ENCODE measurements around the gene SMPD2.
A peak's percentile ranks its signal among the peaks of the same experiment; 100 is the strongest.

SMPD2 gene

GRCh38 chr6:109457562-109457996 is 17.1 kb downstream of the SMPD2 start:
- no peaks in the 10 kb centered on the region for H3K9me3 ChIP-seq (ENCODE audit: control insufficient read depth, insufficient read depth, low read depth, low read length)
- H3K4me1 ChIP-seq (ENCODE audit: control insufficient read depth, insufficient read depth, low read length): no peaks in the 10 kb centered on the region
- CTCF ChIA-PET: interaction anchor here (1.0 to 1.4 kb wide), 3 partner anchors 10 to 270 kb away, joined by 3 to 4 read pairs (median 3); partner anchors contain the start of gene CD164
- POLR2A ChIA-PET: interaction anchor here (5.2 kb wide), 1 partner anchor 13 kb away, joined by 39 read pairs; no protein-coding TSS in a partner anchor
- no peak overlapping the region for H3K27ac ChIP-seq (ENCODE audit: extremely low read depth, low read depth, low read length)
- H3K4me3 ChIP-seq (ENCODE audit: low read depth, low read length): no peak overlapping the region
- peaks cover 4 to 27% of the 10 kb centered on the region in 2 experiments; a peak in 2 of 3 replicates for H3K36me3 ChIP-seq (ENCODE audit: control insufficient read depth in 2 of 2, insufficient read depth in 1 of 2, low read length in 2 of 2)
- TF ChIP-seq WT1 (tag by site-specific recombination; IDR thresholded peaks at IDR 0.05) (no peak), KLF16 (tag by site-specific recombination; IDR thresholded peaks at IDR 0.05) (no peak), ZNF521 (tag by site-specific recombination; IDR thresholded peaks at IDR 0.05) (no peak), ZNF138 (tag by site-specific recombination; IDR thresholded peaks at IDR 0.05; ENCODE audit: borderline replicate concordance) (no peak), ZNF510 (tag by site-specific recombination; IDR thresholded peaks at IDR 0.05; ENCODE audit: insufficient replicate concordance) (no peak), ZNF146 (tag by site-specific recombination; IDR thresholded peaks at IDR 0.05) (no peak), ZNF2 (tag by site-specific recombination; IDR thresholded peaks at IDR 0.05) (no peak), ZBTB8A (tag by site-specific recombination; IDR thresholded peaks at IDR 0.05) (0 out of 2 replicates have a peak, but pooled peaks have one; percentile 11), KLF7 (tag by site-specific recombination; IDR thresholded peaks at IDR 0.05; ENCODE audit: borderline replicate concordance) (no peak), ZNF488 (tag by site-specific recombination; IDR thresholded peaks at IDR 0.05) (no peak), MYNN (tag by site-specific recombination; IDR thresholded peaks at IDR 0.05; ENCODE audit: borderline replicate concordance) (no peak), ZNF585B (tag by site-specific recombination; IDR thresholded peaks at IDR 0.05) (no peak), ZNF335 (tag by site-specific recombination; conservative IDR thresholded peaks at IDR 0.05) (no peak), REPIN1 (tag by site-specific recombination; IDR thresholded peaks at IDR 0.05; ENCODE audit: low read depth) (no peak), KLF10 (tag by site-specific recombination; IDR thresholded peaks at IDR 0.05) (no peak), SP7 (tag by site-specific recombination; IDR thresholded peaks at IDR 0.05) (no peak), TCF7L2 (IDR thresholded peaks at IDR 0.05; ENCODE audit: borderline replicate concordance, low read depth, low read length) (no peak), ZNF324 (tag by site-specific recombination; IDR thresholded peaks at IDR 0.05) (no peak), ZNF174 (tag by site-specific recombination; IDR thresholded peaks at IDR 0.05) (no peak), SP2 (tag by site-specific recombination; IDR thresholded peaks at IDR 0.05) (no peak), ZNF548 (tag by site-specific recombination; IDR thresholded peaks at IDR 0.05) (no peak), OSR2 (tag by site-specific recombination; IDR thresholded peaks at IDR 0.05) (peak; percentile 27; the same call in 1 of the 2 replicates), ZNF37A (tag by site-specific recombination; IDR thresholded peaks at IDR 0.05) (no peak), PRDM6 (tag by site-specific recombination; IDR thresholded peaks at IDR 0.05) (0 out of 2 replicates have a peak, but pooled peaks have one; percentile 16), PRDM10 (tag by site-specific recombination; IDR thresholded peaks at IDR 0.05) (no peak), REST (tag by site-specific recombination; IDR thresholded peaks at IDR 0.05) (no peak), ZNF600 (tag by site-specific recombination; IDR thresholded peaks at IDR 0.05) (peak; percentile 42; the same call in 1 of the 2 replicates), KLF8 (tag by site-specific recombination; IDR thresholded peaks at IDR 0.05) (no peak)
- TF ChIP-seq, protein P1, sequence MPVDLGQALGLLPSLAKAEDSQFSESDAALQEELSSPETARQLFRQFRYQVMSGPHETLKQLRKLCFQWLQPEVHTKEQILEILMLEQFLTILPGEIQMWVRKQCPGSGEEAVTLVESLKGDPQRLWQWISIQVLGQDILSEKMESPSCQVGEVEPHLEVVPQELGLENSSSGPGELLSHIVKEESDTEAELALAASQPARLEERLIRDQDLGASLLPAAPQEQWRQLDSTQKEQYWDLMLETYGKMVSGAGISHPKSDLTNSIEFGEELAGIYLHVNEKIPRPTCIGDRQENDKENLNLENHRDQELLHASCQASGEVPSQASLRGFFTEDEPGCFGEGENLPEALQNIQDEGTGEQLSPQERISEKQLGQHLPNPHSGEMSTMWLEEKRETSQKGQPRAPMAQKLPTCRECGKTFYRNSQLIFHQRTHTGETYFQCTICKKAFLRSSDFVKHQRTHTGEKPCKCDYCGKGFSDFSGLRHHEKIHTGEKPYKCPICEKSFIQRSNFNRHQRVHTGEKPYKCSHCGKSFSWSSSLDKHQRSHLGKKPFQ (tag by site-specific recombination; IDR thresholded peaks at IDR 0.05): no peak

Data from HEK293 (cell line).